Hepatocyte (in vitro differentiated cells): ENCODE results near the gene LRMDA.

Source experiments
- CTCF ChIP-seq: fragments of 200-600 bp; sonication (generic); IDR thresholded peaks from 2 replicates; pipeline ENCODE4 v1.5.1; 2016; ENCODE audit warnings: antibody characterized with exemption, mild to moderate bottlenecking; ENCODE audit not compliant: poor library complexity
- EZH2 ChIP-seq: fragments of 200-600 bp; sonication (generic); IDR thresholded peaks from 2 replicates; pipeline ENCODE4 v1.6.1; 2016; ENCODE audit warnings: antibody characterized with exemption, mild to moderate bottlenecking, borderline replicate concordance

- no peak for TF ChIP-seq CTCF
- no peak for TF ChIP-seq EZH2
Measured at GRCh38 chr10:76456197-76456596, 1024.8 kb downstream of the LRMDA start.
